SIG-M5 treated with dmso at 0.1 percent for 504 hours (cell line): ENCODE measurements around the gene IL18.
"Not testable (repeated sequence)": the region's sequence is repeated elsewhere in the genome, so short reads cannot be mapped to it uniquely, and the experiment has no call there.

Experiments used
- DNase-seq: peaks from one replicate; lab custom pipeline; 2025; ENCODE audit not compliant: unreplicated experiment; lab: John Stamatoyannopoulos, UW

IL18 gene

DNA sequence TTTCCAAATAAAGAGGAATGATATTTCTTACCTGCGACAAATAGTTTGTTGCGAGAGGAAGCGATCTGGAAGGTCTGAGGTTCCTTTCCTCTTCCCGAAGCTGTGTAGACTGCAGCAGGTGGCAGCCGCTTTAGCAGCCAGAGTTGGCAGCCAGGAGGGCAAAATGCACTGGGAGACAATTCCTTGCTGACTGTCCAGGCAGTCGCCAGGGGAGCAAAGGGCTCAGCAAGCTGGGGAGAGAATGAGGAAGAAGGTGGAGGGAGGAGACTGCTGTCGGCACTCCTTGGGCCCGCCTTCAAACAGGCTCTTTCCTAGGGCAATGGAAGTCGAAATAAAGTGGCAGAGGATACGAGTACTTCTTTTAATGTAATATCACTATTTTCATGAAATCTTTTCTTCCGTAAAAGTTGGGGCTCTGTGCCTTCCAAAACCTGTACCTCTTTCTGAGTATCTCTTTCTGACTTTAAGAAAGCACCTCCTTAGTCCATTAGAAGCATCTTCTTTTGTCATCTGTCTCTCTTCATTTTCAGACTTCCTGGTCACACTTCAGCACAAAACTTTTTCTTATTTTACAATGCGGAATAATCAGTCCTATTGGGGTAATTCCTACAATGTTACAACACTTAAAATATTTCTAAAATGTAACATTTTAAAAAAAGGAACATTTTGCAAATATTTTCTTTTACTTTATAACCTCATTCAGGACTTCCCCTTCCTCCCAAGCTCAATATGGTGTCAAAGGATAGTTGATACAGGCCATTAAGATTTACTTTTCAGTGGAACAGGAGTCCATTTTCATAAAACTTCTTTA, at the start of gene IL18:
IL18 (minus strand) TSS at position 220 of the 811 bp plus-strand sequence. CDS start 9,041 bp downstream, outside the sequence.
- DNase-seq: peak; percentile 55

DNA sequence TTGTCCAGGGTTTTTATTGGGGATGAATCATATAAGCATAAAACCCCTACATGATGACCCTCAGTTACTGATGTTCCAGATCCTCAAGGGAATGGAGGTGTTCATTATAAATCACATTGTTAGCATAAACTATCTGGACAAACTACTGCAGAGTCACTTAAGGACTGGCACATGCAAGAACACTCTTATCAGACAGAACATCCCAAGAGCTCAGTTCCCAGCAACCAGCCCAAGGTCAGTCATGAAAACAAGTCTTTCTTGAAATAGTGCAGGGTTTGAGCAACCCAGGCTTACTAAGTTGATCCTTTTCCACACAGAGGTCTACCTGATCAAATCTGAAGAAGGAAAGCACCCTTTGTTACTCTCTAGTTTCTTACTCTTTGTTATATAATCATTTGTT, 48.8 kb upstream of the IL18 start:
- no peak for DNase-seq

DNA sequence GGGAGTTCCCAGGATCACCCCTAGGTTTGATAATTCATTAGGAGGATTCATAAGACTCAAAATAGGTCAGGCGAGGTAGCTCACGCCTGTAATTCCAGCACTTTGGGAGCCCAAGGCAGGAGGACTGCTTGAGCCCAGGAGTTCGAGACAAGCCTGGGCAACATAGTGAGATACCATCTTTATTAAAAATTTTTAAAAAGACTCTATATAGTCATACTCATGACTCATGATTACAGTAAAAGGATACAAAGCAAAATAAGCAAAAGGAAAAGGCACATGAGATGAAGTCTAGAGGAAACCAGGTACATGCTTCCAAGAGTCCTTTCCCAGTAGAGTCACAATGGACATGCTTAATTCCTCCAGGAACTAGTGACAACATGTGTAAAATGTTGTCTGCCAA, 48.4 kb upstream of the IL18 start:
- DNase-seq: no peak

DNA sequence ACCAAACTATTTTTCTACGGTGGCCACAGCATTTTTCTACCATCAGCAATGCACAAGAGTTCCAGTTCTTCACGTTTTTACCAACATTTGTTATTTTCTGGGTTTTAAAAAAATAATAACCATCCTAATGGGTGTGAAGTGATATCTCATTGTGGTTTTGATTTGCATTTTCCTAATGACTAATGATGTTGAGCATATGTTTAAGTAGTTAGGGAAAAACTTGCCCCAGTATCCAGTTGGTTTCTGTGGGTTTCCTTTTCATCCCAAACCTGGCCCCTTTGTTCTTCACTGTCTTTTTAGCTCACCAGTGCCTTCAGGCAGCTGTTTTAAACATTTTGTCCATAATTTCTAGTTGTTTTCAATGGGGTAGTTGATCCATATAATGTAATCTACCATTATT, 47.6 kb upstream of the IL18 start:
- DNase-seq: no peak

DNA sequence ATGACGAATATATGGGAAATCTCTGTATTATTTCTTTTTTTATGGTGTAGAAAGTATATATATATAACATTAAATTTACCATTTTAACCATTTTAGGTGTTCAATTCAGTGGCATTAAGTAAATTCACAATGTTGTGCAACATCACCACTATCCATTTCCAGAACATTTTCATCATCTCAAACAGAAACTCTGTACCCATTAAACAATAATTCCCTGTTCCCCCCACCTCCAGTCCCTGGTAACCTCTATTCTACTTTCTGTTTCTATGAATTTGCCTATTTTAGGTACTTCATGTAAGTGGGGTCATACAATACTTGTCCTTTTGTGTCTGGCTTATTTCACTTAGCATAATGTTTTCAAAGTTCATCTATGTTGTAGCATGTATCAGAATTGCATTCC, 47.0 kb upstream of the IL18 start:
- no peak for DNase-seq

DNA sequence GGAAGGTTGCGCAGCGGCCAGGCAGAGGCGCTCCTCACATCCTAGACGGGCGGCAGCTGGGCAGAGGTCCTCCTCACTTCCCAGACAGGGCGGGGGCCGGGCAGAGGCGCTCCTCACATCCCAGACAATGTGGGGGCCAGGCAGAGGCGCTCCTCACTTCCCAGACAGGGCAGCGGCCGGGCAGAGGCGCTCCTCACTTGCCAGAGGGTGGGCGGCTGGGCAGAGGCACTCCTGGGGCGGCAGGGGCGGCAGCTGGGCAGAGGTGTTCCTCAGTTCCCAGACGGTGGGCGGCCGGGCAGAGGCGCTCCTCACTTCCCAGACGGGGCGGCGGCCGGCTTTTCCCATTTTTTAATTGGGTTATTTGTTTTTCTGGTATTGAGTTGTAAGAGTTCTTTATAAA, 42.2 kb upstream of the IL18 start:
- DNase-seq: no peak

DNA sequence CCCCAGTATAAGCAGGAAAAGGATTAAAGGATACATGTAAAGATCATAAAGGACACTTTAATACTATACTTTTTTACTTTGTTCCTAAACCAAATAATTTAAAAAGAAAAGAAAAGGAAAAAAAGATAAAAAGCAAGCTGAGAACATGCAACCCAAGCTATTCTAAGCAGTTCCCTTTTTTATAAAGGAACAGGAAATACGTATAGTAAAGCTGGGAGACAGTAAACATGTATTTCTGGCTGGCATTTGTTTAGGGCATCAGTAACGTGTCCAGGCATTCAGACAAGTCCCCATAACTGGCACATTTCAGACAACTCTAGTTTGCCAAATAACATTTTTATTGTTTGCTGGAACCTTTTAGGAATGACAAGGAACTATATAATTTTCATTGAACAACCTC, 36.4 kb upstream of the IL18 start:
- DNase-seq: peak; percentile 13

DNA sequence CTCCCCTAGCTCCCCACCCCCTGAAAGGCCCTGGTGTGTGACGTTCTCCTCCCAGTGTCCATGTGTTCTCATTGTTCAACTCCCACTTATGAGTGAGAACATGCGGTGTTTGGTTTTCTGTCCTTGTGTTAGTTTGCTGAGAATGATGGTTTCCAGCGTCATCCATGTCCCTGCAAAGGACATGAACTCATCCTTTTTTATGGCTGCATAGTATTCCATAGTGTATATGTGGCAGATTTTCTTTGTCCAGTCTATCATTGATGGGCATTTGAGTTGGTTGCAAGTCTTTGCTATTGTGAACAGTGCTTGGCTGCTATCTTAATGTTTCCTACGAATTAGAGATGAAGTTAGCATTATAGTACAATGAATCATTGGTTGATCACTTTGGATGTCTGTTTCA, 35.2 kb upstream of the IL18 start:
- DNase-seq: not testable (repeated sequence)

DNA sequence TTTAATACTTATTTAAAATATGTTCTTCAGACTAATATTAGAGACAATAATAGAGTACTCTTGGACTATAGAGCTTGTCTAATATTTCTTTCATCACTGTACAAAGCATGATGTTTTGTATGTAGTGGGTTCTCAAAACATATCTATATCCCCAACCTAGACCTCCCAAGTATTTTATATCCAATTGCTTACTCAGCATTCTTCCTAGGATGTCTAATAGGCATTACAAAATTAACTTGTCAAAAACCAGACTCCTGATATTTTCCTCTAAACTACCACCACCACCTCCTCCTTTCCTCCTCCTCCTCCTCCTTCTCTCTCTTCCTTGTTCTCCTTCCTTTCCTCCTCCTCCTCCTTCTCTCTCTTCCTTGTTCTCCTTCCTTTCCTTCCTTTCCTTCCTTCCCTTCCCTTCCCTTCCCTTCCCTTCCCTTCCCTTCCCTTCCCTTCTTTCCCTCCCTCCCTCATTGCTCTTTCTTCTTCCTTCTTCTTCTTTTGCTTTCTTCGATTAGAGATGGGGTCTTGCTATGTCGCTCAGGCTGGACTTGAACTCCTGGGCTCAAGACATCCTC, 32.7 kb upstream of the IL18 start:
- DNase-seq: no peak

DNA sequence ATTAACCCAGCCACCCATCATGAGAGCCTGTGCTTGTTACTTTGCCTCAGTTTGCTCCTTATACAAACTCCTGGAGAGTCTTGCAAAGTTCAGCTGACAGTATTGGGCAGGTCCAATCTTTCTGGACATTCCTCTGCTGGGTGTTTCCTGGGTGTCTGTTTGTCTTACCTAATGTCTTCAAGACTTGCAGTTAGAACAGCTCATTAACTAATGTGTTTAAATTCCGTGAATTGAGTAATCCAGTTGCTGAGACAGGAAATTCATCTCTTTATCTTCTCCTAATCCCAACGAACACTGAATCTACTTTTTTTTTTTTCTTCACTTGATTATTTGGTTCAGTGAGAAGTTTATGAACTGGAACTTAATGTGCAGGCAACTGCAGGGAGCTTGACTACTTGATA, 32.1 kb upstream of the IL18 start:
- no peak for DNase-seq

DNA sequence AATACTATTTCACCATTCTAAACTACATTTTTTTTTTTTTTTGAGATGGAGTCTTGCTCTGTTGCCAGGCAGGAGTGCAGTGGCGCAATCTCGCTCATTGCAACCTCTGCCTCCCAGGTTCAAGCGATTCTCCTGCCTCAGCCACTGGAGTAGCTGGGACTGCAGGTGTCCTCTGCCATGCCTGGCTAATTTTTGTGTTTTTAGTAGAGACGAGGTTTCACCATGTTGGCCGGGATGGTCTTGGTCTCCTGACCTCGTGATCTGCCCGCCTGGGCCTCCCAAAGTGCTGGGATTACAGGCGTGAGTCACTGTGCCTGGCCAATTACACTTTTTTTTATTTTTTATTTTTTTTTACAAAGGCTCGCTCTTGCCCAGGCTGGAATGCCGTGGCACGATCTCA, 31.2 kb upstream of the IL18 start:
- not testable (repeated sequence) for DNase-seq

DNA sequence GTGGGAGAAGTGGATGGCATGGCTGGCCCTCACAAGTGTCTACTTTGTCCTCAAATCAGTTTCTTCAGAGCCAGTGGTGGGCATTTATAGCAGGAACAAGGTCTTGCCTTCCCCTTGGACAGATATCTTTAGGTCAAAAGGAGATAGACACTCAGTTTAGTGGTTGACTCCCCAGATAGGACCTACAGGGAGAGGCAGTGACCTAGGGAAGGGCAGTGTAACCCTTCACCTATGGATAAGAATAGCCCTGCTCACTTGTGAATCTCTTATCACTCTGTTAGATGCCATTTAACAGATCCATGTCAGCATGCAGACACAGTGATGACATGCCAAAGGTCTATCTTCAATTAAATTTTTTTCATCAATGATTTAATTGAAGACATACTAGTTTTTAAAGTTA, 22.4 kb upstream of the IL18 start:
- no peak for DNase-seq

DNA sequence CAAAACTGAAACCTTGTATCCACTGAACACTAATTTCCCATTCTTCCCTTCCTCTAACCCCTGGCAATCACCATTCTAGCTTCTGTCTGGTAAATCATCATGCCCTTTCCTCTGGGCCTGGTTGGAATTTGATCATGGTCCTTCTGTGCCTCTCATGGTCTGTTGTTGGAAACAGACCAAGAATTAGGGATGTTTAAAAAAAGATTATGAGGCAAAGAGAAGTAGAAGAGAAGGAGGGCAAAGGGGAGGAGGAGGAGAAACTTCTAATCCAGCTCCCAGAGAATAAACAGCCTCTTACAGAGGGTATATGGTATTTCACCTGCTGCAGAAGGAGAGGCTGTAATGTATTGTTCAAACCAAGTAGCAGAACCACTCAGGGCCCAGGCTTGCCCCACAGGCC, 22.0 kb upstream of the IL18 start:
- DNase-seq: no peak

DNA sequence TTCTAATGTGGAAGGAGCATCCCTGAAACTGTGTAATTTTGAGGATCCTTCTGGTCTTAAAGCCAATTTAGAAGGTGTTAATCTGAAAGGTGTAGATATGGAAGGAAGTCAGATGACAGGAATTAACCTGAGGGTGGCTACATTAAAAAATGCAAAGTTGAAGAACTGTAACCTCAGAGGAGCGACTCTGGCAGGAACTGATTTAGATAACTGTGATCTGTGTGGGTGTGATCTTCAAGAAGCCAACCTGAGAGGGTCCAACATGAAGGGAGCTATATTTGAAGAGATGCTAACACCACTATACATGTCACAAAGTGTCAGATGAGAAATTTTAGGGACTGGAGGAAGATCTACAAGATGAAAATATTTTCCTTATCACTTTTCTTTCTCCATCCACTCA, 19.0 kb upstream of the IL18 start:
- DNase-seq: no peak

DNA sequence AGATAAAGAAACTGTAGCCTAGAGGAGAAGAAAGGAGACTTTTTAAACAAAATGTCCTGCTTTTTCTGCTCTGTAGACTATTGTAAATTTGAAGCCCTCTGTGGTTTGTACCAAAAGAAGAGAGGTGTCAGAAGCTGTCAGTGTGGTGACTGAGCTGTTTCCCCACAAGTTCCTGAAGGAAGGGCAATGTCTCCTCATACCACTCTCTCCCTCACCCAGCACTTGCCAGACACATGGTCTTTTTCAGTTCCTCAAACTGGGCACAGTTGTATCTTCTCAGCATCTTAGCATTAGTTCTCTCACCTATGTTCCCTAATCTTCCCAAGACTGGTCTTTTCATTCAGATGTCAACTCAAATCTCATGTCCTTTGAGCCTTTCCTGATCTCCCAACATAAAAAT, 15.7 kb upstream of the IL18 start:
- peak; percentile 82 for DNase-seq

DNA sequence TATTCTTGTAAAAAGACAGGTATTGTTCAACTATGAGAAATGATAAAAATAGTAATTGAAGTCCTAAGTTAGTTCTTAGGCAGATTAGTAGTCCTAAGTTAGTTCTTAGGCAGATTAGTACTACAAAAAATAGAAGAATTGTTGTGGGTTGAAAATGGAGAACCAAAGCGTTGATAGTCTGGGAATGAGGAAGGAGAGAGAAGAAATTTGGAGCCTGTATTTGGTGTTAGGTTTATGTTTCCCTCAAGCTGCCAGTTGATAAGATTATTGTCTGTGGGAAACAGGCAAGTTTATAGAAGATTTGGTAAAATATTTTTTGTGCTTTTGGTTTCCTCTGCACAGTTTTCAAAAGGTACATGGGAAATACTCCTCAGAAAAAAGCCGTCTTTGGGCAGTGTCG, 15.0 kb upstream of the IL18 start:
- no peak for DNase-seq

DNA sequence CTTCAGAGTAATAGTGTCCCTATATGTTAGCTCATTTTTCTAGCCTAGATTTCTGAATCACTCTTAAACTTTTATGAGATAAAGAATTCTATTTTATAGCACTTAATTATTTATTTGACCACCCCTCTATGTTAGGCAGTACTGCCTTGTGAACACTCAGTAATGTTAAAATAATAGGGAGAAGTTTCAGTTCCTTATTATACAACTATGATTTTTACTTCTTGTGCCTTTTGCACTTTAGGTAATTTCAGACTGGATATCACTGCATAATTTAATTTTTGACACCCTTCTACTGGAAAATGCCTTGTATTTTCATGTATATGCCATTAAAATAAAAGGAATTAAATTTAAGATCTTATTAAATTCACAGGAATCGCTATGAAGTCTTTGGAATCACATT, 14.5 kb upstream of the IL18 start:
- DNase-seq: no peak

DNA sequence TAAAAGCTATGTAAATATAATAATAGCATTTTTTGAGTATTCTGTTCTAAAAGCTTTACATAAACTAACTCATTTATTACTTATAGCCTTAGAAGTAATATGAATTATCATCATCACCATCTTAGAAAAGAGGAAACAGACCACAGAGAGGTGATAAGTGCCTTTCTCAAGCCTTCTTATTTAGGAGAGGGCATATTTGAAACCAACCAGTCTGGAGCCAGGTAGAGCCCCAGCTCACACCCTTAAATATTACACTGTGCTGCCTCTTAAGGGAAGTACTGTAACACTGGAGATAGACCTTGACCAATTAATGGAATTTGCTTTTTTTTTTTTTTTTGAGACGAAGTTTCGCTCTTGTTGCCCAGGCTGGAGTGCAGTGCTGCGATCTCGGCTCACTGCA, 13.7 kb upstream of the IL18 start:
- DNase-seq: no peak

DNA sequence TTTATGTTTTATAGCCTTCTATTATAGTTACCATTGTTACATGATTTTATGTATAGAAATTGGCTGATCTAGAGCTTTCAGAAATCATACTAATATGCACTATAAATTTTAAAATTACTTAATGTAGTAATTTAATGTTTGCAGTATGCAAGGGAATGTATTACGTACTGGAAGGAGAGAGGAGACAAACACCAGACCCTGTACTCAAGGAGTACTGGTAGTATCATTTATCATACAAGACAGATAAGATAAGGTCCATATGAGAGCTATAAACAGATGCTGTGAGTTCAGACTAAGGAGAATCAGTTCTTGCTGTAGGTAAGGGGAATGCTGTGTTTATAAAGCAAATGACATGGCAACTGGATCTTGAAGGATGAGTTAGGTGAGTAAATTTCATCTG, 12.2 kb upstream of the IL18 start:
- no peak for DNase-seq

DNA sequence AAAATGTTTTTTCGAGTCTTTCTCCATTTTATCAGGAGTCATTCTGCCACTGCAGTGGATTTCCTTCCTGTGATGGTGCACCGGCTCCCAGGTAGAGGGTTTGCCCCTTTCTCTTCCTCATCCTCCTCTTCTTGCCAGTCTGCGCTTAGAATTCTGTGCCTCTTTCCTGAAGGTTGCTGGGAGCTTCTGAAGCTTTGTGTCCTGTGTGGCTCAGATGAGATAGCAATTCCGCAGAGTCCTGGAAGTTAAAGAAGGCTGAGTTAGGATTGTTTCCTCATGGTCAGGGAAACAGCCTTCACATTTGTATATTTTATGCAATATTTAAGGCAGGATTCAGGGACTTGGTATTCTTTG, 11.7 kb upstream of the IL18 start:
- DNase-seq: no peak

DNA sequence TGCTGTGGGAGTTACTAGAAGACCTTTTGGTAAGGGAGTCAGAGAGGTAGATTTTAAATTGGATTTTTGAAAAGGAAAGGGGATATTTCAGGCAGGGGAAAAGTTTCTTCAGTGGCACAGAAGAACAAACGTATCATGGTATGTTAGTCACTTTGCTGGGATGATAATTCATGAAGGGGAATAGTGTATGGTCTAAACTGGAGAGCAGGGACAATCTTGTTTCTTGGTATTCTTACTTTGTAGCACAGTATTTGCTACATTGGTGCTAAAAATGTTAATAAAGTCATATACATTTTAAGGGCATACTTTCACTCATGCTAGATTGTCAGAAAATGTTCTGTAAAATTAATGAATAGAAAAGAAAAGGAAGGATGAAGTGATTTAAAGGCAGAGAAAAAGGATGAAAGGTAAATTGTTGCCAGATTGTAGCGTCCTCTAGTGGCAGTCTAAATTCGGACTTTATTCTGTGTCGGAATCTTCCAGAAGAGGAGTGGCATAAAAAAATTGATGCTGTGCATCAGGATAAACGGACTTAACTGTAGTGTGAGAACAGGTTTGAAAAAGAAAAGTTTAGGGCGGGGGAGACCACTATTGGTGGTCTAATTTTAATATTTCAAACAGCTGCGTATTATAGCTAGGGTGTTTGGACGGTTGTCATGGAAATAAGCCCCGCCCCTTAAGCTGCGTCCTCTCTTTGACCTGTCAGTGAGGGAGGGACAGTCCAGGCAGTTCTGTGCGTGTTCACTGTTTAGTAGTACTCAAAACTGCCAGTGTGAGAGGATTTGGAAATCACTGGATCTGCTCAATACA, 11.1 kb upstream of the IL18 start, which contains the start of gene BCO2:
BCO2 (plus strand) TSS at position 724 of the 810 bp plus-strand sequence. CDS start 90 bp downstream, outside the sequence.
- peak; percentile 32 for DNase-seq

DNA sequence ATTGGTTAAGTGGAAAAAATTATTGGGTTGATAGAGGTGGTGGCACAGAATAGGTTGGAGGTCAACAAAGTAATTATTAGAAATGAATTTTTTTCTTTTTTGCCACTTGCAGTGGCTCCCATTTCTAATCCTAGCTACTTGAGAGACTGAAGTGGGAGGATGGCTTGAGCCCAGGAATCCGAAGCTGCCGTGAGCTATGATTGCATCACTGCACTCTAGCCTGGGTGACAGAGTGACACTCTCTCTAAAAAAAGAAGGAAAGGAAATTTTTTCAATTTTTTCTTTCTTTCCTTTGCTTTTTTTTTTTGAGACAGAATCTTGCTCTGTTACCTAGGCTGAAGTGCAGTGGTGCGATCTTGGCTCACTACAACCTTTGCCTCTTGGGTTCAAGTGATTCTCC, 9.3 kb upstream of the IL18 start:
- no peak for DNase-seq
